B cell (primary cell): Measurements from ENCODE around the gene GAP43. TPM values are rescaled to one million over a fixed set of nuclear protein-coding genes. Genes with fewer than 3 reads are reported as not detected.

Experiments used
- ATAC-seq: fragments of 200-7000 bp; cut with Tn5 transposase; one replicate; pipeline ENCODE4 v1.10.0; 2021; ENCODE audit warnings: low read depth, mild to moderate bottlenecking, moderate number of reproducible peaks, moderate library complexity
- CTCF ChIA-PET: fragments of 350-600 bp; sonication (Branson Sonifier 250); formaldehyde crosslinking; loops from one replicate; lab custom pipeline; 2021; ENCODE audit warnings: antibody characterized with exemption, inconsistent platforms; lab: Charles Lee
- POLR2A ChIA-PET: fragments of 350-600 bp; sonication (Branson Sonifier 250); formaldehyde crosslinking; loops from one replicate; lab custom pipeline; 2021; ENCODE audit warnings: antibody characterized with exemption; lab: Charles Lee
- DNase-seq: peaks from one replicate; pipeline ENCODE4 v3.0.0; 2013
- H2AFZ ChIP-seq: 2 replicates; pipeline ENCODE4 v1.6.1; 2012; ENCODE audit warnings: mild to moderate bottlenecking, low read depth, low read length; ENCODE audit not compliant: insufficient read depth, poor library complexity, severe bottlenecking
- H3K27ac ChIP-seq, 2 donors: 1 replicate in 1 of 2; 2 replicates in 1 of 2; pipeline ENCODE4 v1.5.1; 2012 to 2013; ENCODE audit warnings: low read length in 2 of 2, mild to moderate bottlenecking in 2 of 2, moderate library complexity in 1 of 2
- H3K27me3 ChIP-seq, 4 experiments: fragments of 200-600 bp in 1 of 4; sonication (generic) in 1 of 4; replicated peaks in 1 of 4; 1 replicate in 2 of 4; 2 replicates in 2 of 4; pipeline versions ENCODE4 v1.6.1 to v1.7.0; 2013 to 2016; ENCODE audit warnings: low read length in 3 of 4, mild to moderate bottlenecking in 2 of 4, mixed read lengths in 1 of 4, moderate library complexity in 1 of 4; ENCODE audit not compliant: insufficient read depth in 4 of 4, control insufficient read depth in 3 of 4; ENCODE audit errors: control extremely low read depth in 1 of 4
- H3K36me3 ChIP-seq, 2 experiments: replicated peaks in 1 of 2; 1 replicate in 1 of 2; 2 replicates in 1 of 2; pipeline versions ENCODE4 v1.6.1 to v1.7.1; 2013; ENCODE audit warnings: low read length in 1 of 2; ENCODE audit not compliant: insufficient read depth in 2 of 2, control insufficient read depth in 1 of 2; ENCODE audit errors: control extremely low read depth in 1 of 2, extremely low read depth in 1 of 2
- H3K4me1 ChIP-seq, 2 donors: fragments of 200-600 bp in 1 of 2; sonication (generic) in 1 of 2; 1 replicate in 1 of 2; 2 replicates in 1 of 2; pipeline versions ENCODE4 v1.5.1 to v1.6.1; 2013 to 2017; ENCODE audit warnings: low read length in 2 of 2; ENCODE audit not compliant: control insufficient read depth in 2 of 2, insufficient read depth in 2 of 2
- H3K4me2 ChIP-seq: replicated peaks from 2 replicates; pipeline ENCODE3; 2012; ENCODE audit warnings: mild to moderate bottlenecking, low read depth, low read length; ENCODE audit not compliant: poor library complexity, severe bottlenecking
- H3K4me3 ChIP-seq, 5 experiments: fragments of 200-600 bp in 1 of 5; sonication (generic) in 1 of 5; 1 replicate in 3 of 5; 2 replicates in 2 of 5; pipeline versions ENCODE4 v1.5.1 to v1.7.0; 2011 to 2016; ENCODE audit warnings: low read length in 4 of 5, mild to moderate bottlenecking in 4 of 5, low read depth in 2 of 5, control low read depth in 1 of 5, moderate library complexity in 1 of 5; ENCODE audit not compliant: insufficient read depth in 1 of 5; ENCODE audit errors: control extremely low read depth in 1 of 5, extremely low read depth in 1 of 5
- H3K79me2 ChIP-seq: fragments of 200-600 bp; sonication (generic); one replicate; pipeline ENCODE4 v1.6.0; 2016; ENCODE audit warnings: low read length; ENCODE audit not compliant: control insufficient read depth, insufficient read depth
- H3K9ac ChIP-seq: fragments of 200-600 bp; sonication (generic); 2 replicates; pipeline ENCODE4 v1.6.1; 2017; ENCODE audit warnings: mild to moderate bottlenecking, low read length, moderate library complexity
- H3K9me3 ChIP-seq, 3 donors: one replicate each; pipeline versions ENCODE4 v1.6.1 to v1.7.1; 2013; ENCODE audit warnings: low read length in 2 of 3; ENCODE audit not compliant: control insufficient read depth in 2 of 3, insufficient read depth in 1 of 3; ENCODE audit errors: control extremely low read depth in 1 of 3
- H4K20me1 ChIP-seq: 2 replicates; pipeline ENCODE4 v1.6.0; 2012; ENCODE audit warnings: mild to moderate bottlenecking, low read length; ENCODE audit not compliant: insufficient read depth, control insufficient read depth, poor library complexity, severe bottlenecking
- H3K27ac Mint-ChIP-seq: one replicate; pipeline ENCODE4 v1.8.0; 2021; ENCODE audit warnings: mixed read lengths
- H3K27me3 Mint-ChIP-seq: one replicate; pipeline ENCODE4 v1.8.0; 2021; ENCODE audit warnings: mixed read lengths
- H3K4me1 Mint-ChIP-seq: one replicate; pipeline ENCODE4 v1.8.0; 2021; ENCODE audit warnings: mixed read lengths
- H3K4me3 Mint-ChIP-seq: one replicate; pipeline ENCODE4 v1.8.0; 2021; ENCODE audit warnings: mixed read lengths
- H3K9me3 Mint-ChIP-seq: one replicate; pipeline ENCODE4 v1.8.0; 2022; ENCODE audit warnings: mixed read lengths; ENCODE audit not compliant: insufficient read depth
- CTCF ChIP-seq: fragments of 200-600 bp; IDR thresholded peaks from one replicate; pipeline ENCODE4 v1.8.0; 2022; ENCODE audit warnings: antibody characterized with exemption, mild to moderate bottlenecking
- EZH2 ChIP-seq: IDR thresholded peaks from 2 replicates; pipeline ENCODE4 v1.6.1; 2012; ENCODE audit warnings: borderline replicate concordance, low read depth, mild to moderate bottlenecking, moderate library complexity, low read length; ENCODE audit not compliant: insufficient read depth, poor library complexity, severe bottlenecking
- WGBS: methylation state at CpG from one replicate; pipeline ENCODE4 v1.1.5; 2013; ENCODE audit warnings: missing lambda C conversion rate; ENCODE audit not compliant: insufficient coverage; 5-methylcytosine and 5-hydroxymethylcytosine counted together
- intact Hi-C: fragments of 100-400 bp; cut with micrococcal nuclease; formaldehyde crosslinking; loops from one replicate; pipeline ENCODE4 v1.10.0; 2022
- polyA plus RNA-seq: library from polyadenylated mRNA; depleted of rRNA; stranded (reverse); fragments of >200 nt; gene quantifications from 2 replicates; pipeline ENCODE4 v1.2.3, GENCODE V29; 2012
- total RNA-seq, 2 donors: library from RNA; stranded (reverse); fragments of 120-200 nt in 1 of 2; gene quantifications; 1 replicate in 1 of 2; 2 replicates in 1 of 2; pipeline versions ENCODE4 v1.2.3 to v1.2.4, GENCODE V29; 2013 to 2022

The GAP43 gene
- total and polyA plus RNA-seq, 2 donors (not counting 1 experiment from before 2014, with no cell fraction given), result 0.04 TPM; not detected in 1

DNA sequence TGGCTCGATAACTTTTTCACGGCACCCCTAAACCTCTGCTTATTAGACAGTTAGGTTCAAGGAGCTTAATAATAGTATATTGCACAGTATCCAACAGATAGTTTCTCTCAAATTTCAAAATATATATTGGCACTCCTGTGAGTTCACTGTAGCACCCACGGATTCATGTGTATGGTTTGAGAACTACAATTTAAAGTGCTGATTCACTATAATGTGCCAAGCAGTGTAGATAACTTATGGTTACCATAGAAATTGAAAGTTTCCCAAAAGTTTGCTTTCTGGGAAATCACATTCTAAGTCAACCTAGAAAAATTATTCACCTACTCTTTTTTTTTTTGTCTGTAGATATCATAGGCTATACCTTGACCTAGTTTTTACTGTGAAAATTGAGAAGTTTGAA lies 86.6 kb downstream of the GAP43 start:
- H3K27me3 Mint-ChIP-seq, result peaks cover 10% of the 10 kb centered on the region
- H3K27ac Mint-ChIP-seq, result no peak overlapping the region
- intact Hi-C loops, result loop anchor here (10.0 kb wide), 1 partner anchor 55 kb away; no protein-coding TSS in a partner anchor
- ChIA-PET POLR2A (no interaction called here), CTCF (no interaction called here)
- TF ChIP-seq EZH2, result no peak
- no peak for TF ChIP-seq CTCF
- H3K4me1 Mint-ChIP-seq, result no peaks in the 10 kb centered on the region
- no peak overlapping the region for H3K4me3 Mint-ChIP-seq
- H3K9me3 ChIP-seq, result no peaks in the 10 kb centered on the region
- WGBS, result no CpG with 5 or more reads among the region's 3 CpGs
- no peak for ATAC-seq
- no peaks in the 10 kb centered on the region for H4K20me1 ChIP-seq
- no peaks in the 10 kb centered on the region for H3K9me3 Mint-ChIP-seq
- no peak overlapping the region for H2AFZ ChIP-seq
- H3K27ac ChIP-seq, result no peak overlapping the region
- H3K27me3 ChIP-seq, result peaks cover 0 to 2% (median 0%) of the 10 kb centered on the region in 4 experiments
- H3K4me1 ChIP-seq, result no peaks in the 10 kb centered on the region
- no peak for DNase-seq
- H3K4me2 ChIP-seq, result no peak overlapping the region
- no peaks in the 10 kb centered on the region for H3K79me2 ChIP-seq
- H3K9ac ChIP-seq, result no peak overlapping the region
- H3K36me3 ChIP-seq, result no peaks in the 10 kb centered on the region
- H3K4me3 ChIP-seq, result no peak overlapping the region

- intact Hi-C loops, result loop anchor here (10.0 kb wide), 1 partner anchor 54 kb away; no protein-coding TSS in a partner anchor
- no peak overlapping the region for H2AFZ ChIP-seq
- WGBS, result no CpG with 5 or more reads among the region's 2 CpGs
Measured at GRCh38 chr3:115710799-115711198, 87.5 kb downstream of the GAP43 start.

More at GRCh38 chr3:115710799-115711198, 87.5 kb downstream of the GAP43 start:
- no peak overlapping the region for H3K27ac Mint-ChIP-seq
- H3K4me3 Mint-ChIP-seq, result no peak overlapping the region
- POLR2A ChIA-PET, result no interaction called here
- H3K9me3 Mint-ChIP-seq, result no peaks in the 10 kb centered on the region
- no peak overlapping the region for H3K27ac ChIP-seq
- CTCF ChIA-PET, result no interaction called here
- no peaks in the 10 kb centered on the region for H3K79me2 ChIP-seq
- TF ChIP-seq EZH2 (no peak), CTCF (no peak)
- ATAC-seq, result no peak
- no peak overlapping the region for H3K4me2 ChIP-seq
- no peaks in the 10 kb centered on the region for H3K36me3 ChIP-seq
- no peaks in the 10 kb centered on the region for H3K4me1 Mint-ChIP-seq
- H3K9ac ChIP-seq, result no peak overlapping the region
- H3K4me1 ChIP-seq, result no peaks in the 10 kb centered on the region
- H3K27me3 Mint-ChIP-seq, result peaks cover 12% of the 10 kb centered on the region
- no peaks in the 10 kb centered on the region for H4K20me1 ChIP-seq
- DNase-seq, result no peak
- no peaks in the 10 kb centered on the region for H3K9me3 ChIP-seq
- H3K4me3 ChIP-seq, result no peak overlapping the region
- H3K27me3 ChIP-seq, result peaks cover 0 to 2% (median 0%) of the 10 kb centered on the region in 4 experiments
